Measurements from ENCODE around the gene DNAI1.

- no peak for TF ChIP-seq CTCF (IDR thresholded peaks at IDR 0.05; ENCODE audit: poor library complexity)
- TF ChIP-seq EZH2phosphoT487 (IDR thresholded peaks at IDR 0.05; ENCODE audit: low read depth, severe bottlenecking, unreplicated experiment) = no peak
Observed at GRCh38 chr9:34431667-34432066, 26.9 kb upstream of the DNAI1 start.

All from hepatocyte (in vitro differentiated cells).